AG10803 (cell line): ENCODE measurements around the gene CIAO3.

Experiments used
- DNase-seq: peaks from one replicate; pipeline ENCODE4 v3.0.0; 2010; ENCODE audit warnings: low read depth
- H3K4me3 ChIP-seq: 2 replicates; pipeline ENCODE4 v1.5.1; 2011; ENCODE audit warnings: mild to moderate bottlenecking, low read length, control low read depth
- TF ChIP-seq, protein P1 (sequence below): conservative IDR thresholded peaks from 2 replicates; pipeline ENCODE4 v1.5.1; 2011; ENCODE audit warnings: mild to moderate bottlenecking, low read length, control low read depth, inconsistent platforms

Gene CIAO3

DNA sequence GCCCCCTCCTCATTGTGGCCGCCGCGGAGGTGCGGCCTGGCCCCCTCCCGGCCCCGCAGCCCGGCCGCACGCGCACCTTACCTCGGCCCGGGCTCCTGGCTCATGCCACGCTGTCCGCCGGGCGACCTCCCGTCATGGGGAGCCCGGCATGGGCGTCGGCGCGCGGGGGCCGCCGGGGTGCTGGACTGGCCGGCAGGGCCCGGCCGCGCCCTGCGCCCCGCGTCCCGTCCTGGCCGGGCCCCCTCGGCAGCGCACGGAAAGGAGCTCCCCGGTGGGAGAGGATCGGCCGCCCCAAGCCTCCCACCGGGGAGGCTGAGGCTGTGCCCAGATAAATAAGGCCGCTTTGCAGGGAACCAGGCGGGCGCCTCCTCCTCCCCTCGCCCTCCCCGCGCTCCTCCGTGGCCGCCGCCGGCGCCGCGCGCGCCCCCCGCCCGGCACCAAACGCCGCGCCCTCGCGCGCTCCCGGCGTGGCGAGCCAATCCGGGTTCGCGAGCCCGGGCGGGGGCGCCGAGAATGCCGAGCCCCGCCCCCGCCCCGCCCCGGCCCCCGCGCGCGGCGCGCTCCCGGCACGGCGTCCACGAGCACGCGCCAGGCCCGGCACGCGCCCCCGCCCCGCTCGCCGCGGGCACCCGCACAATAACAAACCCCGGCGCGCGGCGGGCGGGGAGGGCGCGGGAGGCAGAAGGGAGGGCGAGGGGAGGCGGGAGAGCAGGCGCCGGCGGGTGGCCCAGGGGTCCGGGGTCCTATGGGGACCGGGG is 35.2 kb downstream of the CIAO3 start, which contains the start of gene FBXL16:
TSS of gene FBXL16 (minus strand) at position 371 of the 758 bp plus-strand sequence. CDS start 8,396 bp downstream, outside the sequence.
- TF ChIP-seq, protein P1, sequence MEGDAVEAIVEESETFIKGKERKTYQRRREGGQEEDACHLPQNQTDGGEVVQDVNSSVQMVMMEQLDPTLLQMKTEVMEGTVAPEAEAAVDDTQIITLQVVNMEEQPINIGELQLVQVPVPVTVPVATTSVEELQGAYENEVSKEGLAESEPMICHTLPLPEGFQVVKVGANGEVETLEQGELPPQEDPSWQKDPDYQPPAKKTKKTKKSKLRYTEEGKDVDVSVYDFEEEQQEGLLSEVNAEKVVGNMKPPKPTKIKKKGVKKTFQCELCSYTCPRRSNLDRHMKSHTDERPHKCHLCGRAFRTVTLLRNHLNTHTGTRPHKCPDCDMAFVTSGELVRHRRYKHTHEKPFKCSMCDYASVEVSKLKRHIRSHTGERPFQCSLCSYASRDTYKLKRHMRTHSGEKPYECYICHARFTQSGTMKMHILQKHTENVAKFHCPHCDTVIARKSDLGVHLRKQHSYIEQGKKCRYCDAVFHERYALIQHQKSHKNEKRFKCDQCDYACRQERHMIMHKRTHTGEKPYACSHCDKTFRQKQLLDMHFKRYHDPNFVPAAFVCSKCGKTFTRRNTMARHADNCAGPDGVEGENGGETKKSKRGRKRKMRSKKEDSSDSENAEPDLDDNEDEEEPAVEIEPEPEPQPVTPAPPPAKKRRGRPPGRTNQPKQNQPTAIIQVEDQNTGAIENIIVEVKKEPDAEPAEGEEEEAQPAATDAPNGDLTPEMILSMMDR, result no peak
- DNase-seq, result no peak
- no peak within 1 kb of the TSS for H3K4me3 ChIP-seq

DNA sequence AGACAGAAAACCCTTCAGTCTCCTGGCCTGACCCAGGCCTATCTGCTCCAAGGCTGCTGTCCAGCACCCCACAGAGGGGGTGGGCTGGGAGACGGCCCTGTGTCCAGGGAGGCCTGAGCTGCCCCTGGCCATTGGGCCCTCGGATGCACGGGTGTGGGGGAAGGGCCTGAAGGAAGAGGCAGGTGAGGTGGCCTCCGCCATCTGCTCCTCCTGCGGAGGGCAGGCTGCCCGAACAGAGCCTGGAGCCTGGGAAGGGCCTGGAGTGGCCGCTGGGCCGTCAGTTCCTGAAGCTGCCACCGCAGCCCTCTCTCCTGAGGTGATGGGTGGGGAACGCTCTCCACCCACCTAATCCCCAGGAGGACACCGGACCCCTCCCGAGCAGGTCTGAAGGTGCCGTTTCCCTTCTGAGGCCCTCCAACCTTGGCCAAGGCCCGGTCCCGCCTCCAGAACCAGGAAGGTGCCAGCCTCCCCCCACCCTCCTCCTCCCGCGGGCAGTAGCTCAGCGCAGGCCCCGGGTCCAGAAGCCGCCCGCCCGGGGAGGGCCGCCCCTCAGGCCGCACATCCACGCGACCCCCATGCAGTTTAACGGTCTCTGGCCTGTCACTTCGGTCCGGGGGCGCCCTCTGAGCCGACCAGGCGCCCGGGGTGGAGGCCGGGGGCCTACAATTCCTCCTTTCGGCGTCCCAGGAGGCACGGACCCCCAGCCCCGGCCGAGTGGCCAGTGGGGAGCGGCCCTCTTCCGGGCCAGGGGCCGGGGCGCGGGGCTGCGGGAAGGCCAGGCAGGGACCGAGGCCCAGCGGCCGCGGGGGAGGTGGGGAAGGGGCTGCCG is 36.0 kb downstream of the CIAO3 start:
- no peak for DNase-seq
- no peak overlapping the region for H3K4me3 ChIP-seq

DNA sequence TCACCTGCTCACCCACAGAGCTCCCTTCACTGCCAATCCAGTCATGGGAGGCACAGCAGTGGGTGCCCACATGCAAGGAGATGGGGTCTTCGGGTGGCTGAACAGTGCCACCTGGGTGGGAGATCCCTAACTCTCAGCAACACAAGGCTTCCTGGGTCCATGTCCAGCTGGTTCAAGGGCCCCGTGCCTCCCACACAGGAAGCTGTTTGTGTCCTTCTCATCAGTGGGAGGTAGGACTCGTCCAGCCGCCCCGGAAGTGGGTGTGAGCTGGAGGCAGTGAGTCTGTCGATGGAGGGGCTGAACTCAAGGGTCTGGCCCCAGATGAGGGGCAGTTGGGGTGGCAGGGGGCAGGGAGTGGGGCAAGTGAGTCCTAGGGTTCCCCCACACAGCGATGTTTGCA is 36.8 kb downstream of the CIAO3 start:
- DNase-seq, result no peak
- TF ChIP-seq, protein P1, result no peak
- no peak overlapping the region for H3K4me3 ChIP-seq

More for the DNA sequence above, 36.0 kb downstream of the CIAO3 start:
- TF ChIP-seq, protein P1, result no peak

DNA sequence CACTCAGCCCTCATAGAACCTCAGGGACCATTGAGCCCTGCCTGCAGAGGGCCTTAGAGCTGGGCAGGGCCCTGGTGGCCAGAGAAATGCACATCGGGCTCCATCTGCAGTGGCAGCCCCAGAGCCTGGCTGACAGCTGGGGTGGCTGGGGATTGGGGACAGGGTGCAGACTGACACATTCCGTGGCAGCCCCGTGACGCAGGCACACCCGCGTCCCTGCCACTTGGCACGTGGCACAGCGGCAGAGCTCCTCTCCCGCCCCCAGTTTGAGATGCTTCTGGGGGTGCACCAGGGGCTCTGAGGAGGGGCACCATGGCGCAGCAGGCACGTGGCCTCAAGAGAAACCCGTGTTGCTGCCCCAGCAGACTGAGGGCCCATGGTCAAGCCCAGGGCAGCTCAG is 37.4 kb downstream of the CIAO3 start:
- no peak for DNase-seq
- H3K4me3 ChIP-seq, result no peak overlapping the region
- TF ChIP-seq, protein P1, result no peak

- no peak overlapping the region for H3K4me3 ChIP-seq
- DNase-seq, result no peak
- TF ChIP-seq, protein P1, result no peak
These were observed 38.5 kb downstream of the CIAO3 start for GRCh38 chr16:702341-702740.

GRCh38 chr16:700684-701584 is 39.9 kb downstream of the CIAO3 start:
- no peak for DNase-seq
- TF ChIP-seq, protein P1, result no peak
- no peak overlapping the region for H3K4me3 ChIP-seq
